SH-SY5Y (cell line): ENCODE measurements around the gene HDGFL1.

Experiments
- GATA2 ChIP-seq: IDR thresholded peaks from 2 replicates; pipeline ENCODE4 v1.6.1; 2011; ENCODE audit warnings: mild to moderate bottlenecking, low read depth, low read length
- GATA3 ChIP-seq: IDR thresholded peaks from 2 replicates; pipeline ENCODE4 v1.6.1; 2011; ENCODE audit warnings: low read depth, mild to moderate bottlenecking, low read length, moderate library complexity

GRCh38 chr6:22546236-22546635 lies 23.1 kb upstream of the HDGFL1 start:
- TF ChIP-seq GATA3, result no peak
- TF ChIP-seq GATA2, result no peak
